HG03575 (cell line): ENCODE results near the gene CHRNA1.

Experiments
- ATAC-seq: cut with Tn5 transposase; IDR thresholded peaks from one replicate; pipeline ENCODE4 v1.9.1; 2021; ENCODE audit not compliant: unreplicated experiment, insufficient number of reproducible peaks, low FRiP score; ENCODE audit errors: extremely low read depth

Gene CHRNA1

DNA sequence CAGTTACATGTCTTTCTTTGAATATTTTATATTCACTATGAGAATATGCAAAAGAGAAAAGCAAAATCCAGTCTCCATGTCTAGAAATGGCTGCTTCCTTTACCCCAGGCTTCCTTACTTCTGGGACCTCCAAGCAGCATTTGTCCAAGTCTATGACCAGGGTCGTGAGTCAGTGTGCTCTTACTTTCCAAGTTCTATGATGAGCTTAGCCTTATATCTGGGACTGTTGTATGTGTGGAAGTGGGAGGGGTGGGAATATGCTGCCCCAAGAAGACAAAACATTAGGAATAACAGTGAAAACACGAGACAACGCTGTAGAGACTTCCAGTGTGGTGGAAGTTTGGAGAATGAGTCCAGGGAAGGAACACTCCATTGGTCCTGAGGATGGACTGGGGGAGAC is 21.2 kb upstream of the CHRNA1 start:
- no peak for ATAC-seq

DNA sequence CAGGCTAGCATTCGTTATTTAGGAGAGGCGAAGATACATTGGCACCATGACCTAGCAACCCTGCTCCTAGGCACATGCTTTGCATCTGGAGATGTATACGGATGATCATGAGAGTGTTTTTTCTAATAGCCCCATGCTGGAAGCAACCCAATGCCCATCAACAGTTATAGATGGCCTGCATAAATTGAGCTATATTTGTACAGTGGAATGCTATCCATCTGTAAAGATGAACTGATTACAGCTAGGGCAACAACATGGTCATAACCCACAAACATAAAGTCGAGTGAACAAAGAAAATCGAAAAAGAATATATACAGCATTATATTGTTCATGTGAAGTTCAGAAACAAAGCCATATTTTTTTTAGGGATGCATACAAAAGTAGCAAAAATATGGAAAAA is 20.6 kb upstream of the CHRNA1 start:
- ATAC-seq, result no peak

DNA sequence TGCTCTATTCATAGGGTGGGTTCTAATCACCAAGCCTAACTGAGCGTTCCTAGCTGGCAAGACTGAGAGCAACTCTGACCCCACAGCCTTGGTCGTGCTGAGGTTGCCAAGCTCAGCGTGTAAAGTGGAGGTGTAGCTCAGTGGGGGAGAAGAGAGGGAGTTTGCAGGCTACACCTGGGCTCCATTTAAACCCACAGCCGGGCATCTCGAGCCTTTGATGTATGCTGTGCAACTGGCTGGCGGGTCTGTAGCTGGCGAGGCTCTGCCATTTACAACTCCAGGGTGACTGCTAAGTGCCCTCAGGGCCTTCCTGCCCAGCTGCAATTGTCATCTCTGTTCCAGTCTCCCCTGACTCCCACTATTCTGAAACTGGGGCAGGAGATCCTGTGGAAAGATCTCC is 20.0 kb upstream of the CHRNA1 start:
- ATAC-seq, result no peak

DNA sequence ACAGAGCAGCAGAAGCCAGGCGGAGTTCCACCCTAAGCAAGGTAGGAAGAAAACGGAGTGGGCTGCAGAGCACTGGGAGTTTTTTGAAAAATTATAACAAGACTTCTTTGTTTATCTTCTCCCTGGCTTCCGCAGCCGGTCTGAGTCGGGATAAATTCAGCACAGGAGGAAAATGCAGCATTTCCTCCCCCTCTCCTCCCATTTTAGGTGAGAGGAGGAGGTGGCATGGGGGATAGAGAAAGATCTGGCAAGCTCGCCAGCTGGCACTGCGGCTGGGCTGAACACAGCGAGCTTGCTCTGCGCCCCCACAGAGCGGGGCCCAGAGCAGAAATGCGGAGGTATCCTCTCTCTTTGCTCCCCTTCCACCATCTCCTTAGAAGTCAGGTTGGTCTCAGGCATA is 17.7 kb upstream of the CHRNA1 start:
- ATAC-seq, result no peak

DNA sequence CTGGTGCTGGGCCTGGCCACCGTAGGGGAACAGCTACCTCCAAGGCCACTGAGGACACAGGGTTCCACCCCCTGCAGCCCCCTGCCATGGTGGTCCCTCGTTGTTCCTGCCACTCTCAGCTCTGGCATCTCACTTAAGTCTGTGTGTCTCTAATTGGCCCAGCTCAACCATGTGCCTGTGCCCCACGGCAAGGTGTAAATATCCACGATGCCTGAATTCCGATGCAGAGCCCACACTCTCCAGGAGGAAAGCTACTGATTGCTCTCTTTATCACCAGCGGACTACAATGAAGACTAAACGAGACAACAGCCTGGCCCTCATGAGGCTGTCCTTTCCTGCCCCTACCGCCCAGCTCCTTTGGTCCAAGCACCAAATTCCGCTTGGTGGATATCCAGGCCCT is 17.0 kb upstream of the CHRNA1 start:
- no peak for ATAC-seq

DNA sequence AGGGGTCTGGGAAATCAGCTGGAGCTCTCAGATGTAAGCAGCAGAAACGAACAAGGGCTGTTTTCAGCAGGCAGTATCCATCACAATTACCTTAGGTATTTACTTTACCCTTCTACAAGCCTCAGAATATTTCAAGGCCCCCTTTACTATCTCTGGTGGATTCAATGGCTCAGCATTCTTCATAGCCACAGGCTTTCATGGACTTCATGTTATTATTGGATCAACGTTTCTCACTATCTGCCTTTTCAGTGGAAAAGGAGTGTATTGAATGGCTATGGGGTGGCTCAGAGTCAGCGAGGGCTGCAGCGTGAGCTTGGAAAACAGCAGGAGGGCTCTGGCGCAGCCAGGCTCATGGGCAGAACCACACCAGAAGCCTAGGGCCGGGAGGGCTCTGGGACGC is 16.6 kb upstream of the CHRNA1 start:
- ATAC-seq, result no peak

DNA sequence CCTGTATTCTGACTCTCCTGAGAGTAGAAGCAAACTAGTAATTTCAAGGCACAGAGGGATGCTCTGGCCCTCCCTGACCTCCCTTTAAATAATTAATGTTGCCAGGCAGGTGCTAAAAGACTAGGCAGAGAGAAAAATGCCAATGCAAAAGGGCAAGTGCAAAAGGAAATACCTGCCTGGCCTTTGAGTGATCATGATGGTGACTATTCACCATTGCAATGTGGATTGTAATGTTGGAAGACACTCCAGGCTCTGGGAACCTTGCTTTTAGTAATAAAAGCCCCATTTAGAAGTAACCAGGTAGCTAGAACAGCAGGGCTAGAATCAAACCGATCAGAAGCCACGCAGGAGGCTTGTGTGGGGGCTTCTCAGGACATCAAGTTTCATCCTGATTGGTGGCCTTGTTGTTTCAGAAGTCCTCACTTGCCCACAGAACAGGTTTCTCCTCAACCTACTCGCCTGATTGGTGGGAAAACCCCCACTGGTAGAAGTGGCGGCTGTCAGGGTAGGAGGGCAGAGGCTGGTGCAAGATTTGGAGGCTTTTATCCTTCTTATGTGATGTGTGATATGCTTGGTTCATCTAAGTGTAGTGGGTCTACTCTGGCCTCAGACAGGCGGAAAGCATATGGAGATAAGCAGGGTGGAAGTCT is 16.0 kb upstream of the CHRNA1 start:
- no peak for ATAC-seq

DNA sequence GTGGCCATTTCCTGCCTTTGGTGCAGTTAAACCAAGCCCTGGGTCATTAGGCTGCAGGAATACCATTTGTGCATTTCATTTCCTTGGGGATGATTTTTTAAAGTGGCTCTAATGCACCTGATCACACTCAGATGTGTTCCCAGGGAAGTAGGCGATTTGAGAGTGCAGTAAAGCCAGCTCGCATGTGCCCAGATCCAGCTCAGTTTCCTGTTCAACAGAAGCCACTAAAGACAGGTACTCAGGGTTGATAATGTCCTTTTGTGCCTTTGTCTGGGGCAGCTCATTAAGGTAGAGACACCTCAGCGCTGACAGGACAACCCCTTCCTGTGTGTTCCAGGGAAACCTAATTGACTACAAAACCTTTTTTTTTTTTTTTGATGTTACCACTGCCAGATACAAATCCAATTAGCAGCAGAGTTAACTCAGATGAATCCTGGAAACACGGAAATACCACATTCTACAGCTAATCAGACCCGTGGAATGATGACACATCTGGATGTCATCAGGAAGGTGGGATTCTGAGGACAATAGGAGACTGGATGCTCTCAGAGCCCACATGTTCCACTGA is 15.2 kb upstream of the CHRNA1 start:
- ATAC-seq, result no peak

DNA sequence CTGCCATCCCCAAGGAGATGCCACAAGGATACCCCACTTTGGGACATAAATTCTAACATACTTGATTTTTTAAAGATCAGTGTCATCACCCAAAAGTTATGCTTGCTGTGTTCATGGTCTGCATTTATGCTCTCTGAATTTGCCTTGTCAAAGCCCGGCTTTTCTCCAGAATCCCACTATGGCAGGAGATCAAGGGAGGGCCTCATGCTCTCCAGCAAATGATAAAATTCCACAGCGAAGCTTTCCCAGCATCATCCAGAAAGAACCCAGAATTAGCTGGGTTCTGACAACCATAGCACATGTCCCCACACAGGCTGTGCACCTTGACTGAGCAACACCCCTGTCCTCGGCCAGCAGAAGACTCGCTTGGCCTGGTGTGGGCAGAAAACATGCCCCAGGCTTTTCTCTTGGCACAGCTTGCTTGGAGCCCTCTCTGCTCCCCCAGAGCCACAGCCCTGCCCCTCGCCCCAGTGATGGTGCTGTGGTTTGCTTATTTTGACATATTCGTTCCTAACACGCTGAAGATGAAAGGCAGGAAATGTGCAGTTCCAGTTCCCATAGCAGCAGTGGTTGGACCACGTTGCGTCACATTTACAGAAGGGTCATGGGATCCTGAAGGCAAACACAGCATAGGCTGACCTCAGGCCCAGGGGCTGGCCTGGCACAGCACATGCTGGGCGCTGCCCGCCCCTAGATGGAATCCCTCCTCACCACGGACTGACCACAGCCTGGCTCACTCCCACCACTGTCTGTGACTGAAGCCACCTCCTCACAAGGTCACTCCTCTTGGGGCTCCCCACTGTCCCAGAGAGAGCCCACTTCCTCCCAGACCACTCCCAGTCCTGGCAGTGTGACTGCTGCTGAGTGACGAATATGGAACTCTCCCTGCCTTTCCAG is 14.1 kb upstream of the CHRNA1 start:
- no peak for ATAC-seq

DNA sequence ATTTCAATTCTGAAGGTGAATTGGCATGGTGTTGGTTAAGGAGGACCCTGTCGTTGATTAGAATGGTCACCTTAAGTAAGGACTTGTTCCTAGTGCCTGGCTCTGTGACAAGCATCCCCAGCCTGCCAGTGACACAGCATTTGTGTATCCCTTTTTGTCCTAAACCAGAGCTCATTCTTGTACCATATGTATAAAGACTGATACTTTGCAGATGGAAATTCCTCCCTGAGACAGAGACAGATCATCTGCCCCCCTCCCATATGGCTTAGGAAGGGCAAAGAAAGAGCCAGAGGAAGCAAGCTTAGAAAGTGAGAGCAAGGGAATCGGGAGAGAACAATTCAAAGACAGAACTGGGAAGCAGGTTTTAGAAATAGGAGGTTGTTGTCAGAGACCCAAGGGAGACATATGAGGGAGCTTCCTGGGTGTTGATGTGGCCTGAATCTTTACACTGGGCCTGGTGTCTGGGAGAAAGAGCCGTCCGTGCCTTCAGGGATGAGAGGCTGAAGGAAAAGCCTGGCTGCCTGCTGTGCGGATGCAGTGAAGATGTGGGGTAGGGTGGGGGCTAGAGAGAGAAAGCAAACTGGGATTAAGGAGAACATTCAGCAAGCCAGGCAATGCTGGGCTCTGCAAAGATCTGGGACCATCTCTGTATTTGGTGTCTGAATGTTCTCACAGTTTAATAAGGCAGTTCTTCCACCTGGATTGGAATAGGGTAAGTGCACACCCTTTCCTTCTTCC is 13.2 kb upstream of the CHRNA1 start:
- no peak for ATAC-seq

DNA sequence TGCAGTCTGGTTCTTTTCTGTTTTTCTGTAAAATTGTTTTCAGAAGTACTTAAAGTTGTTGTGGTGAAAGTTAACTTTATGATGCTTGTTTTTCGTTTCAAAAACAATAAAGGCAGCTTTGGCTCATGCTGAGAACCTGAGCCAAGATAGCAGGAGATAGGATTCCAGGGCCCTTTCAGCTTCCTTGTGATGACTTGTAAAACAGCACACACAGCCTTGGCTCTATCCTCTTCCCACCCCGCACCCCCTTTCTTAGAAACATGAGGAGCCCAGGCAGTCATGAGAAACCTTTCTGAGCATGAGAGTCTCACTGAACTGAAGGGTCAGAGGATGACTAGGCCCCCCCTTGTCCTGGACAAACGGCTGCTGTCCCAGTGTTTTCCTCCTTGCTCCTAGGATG is 12.4 kb upstream of the CHRNA1 start:
- no peak for ATAC-seq

DNA sequence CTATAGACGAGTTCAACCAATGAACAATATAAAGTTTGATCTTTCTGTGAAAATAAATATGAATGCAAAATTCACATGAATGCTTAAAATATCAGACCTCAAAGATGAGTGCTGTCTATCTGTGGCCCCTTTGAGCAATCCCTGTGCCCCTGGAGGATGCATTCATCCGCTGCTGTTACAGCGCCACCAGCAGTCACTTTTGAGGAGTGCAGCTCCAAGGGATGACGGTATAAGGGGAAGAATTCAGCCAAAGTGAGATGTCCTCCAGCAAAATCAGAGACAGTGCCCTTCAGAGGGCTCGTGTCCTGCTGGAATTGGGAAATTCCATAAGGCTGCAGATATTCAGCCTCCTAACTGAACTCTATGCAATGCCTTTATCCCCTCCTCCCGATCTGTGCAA is 12.0 kb upstream of the CHRNA1 start:
- ATAC-seq, result no peak

DNA sequence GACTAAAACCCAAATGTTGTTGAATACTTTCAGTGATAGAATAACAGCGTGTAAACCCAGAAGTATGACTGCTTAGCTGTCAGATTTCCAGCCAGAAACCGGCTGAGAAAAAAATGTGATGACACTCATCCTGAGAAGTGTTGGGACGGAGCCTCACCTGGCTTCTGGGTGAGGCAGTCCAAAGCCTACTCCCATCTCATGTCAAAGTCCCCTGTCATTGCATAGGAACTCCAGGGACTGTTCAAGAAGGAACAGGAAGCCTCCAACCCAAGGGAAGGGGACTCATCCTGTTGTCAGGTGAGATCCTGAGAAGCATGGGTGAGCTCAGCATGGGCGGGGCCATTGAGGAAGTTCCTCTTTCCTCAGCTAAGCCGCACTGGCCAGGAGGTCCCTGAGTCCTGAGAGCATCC is 11.3 kb upstream of the CHRNA1 start:
- ATAC-seq, result no peak

DNA sequence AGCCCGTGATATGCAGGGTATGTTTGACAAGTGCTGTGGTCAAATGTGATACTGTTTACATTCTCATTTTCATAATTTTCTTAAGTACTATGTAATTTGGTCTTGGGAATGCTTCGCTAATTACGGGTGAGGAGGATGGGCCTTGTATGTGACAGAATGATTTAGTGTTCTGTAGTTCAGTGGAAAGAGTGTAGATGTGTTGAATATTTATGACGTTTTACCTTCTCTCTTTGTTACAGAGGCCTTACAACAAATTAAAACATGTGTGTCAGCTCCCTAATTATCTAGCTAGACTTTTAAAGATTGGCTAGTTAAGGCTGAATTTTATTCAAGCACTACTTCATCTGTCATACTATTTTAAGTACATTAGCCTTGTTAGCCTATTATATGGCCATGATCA is 10.6 kb upstream of the CHRNA1 start:
- ATAC-seq, result no peak

DNA sequence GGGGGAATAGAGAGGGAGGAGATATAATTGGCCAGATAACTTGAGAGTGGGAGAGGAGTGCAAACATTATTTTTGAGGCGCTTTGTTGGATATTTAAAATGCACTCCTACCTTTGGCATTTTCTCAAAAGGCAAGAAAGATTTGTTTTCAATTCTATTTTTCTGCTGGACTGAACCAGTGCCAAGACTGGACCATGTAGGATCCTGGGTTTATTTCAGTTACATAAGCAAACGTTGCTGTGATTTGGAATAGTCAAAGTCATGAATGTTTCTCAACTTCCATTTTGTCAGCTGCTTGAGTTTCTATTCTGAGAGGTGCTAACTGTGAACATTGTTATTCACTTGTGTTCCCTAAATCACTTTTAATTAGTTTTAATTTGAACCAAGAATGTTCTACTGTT is 8.9 kb upstream of the CHRNA1 start:
- no peak for ATAC-seq

DNA sequence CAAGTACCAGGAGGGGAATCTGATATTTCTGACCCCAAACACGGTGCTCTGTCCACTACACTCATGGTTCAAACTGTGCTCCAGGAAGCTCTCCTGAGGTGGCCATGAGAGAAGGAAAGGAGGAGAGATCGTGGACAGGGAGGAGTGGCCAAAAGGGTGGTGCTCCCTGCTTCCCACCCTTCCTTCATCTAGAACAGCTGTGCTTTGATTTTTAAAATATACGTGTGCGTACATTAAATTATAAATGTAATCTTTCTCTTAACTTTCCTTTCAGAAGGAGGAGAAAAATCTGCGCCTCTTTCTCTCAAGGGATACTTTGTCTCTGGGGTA is 8.2 kb upstream of the CHRNA1 start:
- ATAC-seq, result no peak

DNA sequence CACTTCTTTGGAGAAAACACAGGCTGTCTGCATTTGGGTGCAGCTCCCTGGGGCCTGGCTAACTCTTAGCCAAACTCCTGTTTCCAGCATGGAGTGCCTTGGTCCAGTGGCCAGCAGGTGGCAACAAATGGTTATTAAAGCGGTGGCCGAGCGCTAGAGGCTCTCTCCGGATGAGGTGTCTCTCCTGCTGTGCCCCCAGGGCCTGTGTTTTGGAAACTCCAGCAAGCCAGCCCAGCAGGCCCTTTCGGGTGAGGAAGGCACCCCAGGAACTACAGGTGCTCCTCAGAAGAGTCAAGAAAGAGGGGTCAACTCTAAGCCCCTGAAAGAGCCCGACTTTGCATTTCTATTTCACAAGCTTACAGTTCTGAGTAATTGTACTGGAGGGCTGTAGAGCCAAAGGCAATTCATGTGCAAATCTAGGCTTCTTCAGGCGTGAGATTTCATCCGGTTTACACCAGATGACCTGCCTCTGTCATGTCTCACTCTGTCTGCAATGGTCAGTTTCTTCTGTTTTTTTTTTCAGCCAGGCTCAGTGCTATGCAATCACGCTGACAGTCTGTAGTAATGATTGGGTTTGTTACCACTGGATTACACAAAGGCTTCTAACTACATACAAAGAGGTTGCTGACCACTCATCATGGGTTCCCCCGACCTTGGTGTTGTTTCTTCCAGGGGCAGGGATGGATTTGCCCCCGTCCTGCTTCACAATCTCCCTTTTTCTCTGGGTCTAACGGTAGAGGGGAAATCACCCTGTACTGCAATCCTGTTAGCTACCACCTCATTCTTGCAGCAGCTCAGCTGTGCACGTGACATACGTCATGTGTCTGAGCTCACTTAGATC is 7.6 kb upstream of the CHRNA1 start:
- no peak for ATAC-seq

DNA sequence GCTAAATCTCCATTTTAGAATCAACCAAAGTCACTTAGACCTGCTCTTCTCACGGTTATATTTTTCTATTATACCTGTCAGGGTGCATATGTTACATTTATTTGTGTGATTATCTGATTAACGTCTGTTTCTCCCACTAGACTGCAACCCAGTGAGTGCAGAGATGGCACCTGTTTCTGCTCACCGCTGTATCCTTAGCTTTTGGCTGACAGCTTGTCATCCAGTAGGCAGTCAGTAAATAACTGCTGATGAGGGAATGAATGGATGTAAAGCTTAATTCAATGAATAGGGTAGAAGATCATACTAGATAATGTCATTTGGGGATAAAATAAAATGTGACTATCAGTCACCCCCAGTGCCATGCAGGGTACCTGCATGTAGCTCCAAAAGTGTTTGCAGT is 6.9 kb upstream of the CHRNA1 start:
- ATAC-seq, result no peak

DNA sequence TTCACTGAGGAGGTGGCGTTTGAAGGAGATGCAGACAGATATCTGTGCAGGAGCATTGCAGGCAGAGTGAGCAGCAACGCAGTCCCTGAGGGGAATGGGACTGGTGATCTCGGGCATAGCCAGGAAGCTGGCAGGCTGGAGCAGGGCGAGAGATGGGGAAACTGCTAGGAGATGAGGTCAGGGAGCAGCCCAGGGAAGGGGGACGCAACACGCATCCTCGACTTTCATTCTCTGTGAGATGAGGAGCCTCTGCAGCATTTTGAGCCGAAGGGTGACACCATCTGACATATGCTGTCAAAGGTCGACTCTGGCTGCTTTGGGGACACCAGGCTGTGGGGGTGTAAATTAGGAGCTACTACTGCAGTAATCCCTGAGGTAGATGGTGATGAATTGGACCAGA is 4.3 kb upstream of the CHRNA1 start:
- ATAC-seq, result no peak
